Measurements from ENCODE around the gene AS3MT.
"Not testable (repeated sequence)": the region's sequence is repeated elsewhere in the genome, so short reads cannot be mapped to it uniquely, and the experiment has no call there.

Gene AS3MT, protein sequence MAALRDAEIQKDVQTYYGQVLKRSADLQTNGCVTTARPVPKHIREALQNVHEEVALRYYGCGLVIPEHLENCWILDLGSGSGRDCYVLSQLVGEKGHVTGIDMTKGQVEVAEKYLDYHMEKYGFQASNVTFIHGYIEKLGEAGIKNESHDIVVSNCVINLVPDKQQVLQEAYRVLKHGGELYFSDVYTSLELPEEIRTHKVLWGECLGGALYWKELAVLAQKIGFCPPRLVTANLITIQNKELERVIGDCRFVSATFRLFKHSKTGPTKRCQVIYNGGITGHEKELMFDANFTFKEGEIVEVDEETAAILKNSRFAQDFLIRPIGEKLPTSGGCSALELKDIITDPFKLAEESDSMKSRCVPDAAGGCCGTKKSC

DNA sequence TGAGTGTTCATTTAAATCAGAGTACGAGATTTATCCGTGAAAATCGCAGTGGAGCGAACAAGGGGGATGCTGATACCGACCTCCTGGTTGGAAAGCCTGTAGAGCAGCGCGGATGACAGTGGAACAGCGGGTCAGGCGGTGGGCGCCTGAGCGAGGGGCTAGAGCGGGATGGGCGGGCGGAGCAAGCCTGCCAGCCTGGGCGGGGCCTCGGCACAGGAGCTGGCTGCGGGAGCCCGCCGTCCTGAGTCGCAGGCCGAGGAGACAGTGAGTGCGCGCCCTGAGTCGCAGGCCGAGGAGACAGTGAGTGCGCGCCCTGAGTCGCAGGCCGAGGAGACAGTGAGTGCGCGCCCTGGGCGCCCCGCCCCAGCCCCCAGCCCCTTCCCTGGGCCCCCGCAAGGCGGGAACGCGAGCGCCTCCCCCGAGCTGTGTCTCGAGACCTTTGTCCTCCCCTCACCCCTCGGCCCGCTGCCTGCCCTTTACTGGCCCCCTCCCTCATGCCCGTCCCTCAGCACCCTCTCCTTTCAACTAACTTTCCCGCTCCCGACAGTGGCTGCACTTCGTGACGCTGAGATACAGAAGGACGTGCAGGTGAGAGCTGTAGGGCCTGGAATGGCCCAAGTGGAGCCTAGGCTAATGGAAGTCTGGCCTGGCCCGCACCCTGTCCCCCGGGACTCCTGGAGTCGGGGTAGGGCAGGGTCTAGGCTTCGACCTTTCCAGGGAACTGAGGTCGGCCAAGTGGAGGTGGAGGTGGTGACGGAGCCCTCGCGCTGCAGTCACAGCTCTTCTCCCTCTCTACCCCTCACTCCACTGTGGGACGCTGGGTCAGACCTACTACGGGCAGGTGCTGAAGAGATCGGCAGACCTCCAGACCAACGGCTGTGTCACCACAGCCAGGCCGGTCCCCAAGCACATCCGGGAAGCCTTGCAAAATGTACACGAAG is at the start of gene AS3MT:
Gene AS3MT (plus strand): TSS at position 213 of the 941 bp plus-strand sequence. CDS start 123 bp downstream, at position 336.
- in situ Hi-C loops (cut with MboI; ENCODE audit: low sequenced_read_pairs): no loop called here

DNA sequence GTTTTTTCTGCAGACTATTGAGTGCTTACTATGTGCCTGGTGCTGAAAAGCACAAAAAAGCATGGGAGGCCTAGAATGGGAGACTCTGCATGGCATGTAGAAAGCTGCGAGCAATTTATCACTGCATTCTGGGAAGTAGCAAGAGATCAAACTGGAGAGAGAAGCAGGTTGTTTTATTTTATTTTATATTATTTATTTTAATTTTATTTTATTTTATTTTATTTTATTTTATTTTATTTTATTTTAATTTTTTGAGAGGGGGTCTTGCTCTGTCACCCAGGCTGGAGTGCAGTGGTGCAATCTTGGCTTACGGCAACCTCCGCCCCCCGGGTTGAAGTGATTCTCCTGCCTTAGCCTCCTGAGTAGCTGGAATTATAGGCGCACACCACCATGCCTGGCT is 49.3 kb upstream of the AS3MT start:
- in situ Hi-C loops (cut with MboI; ENCODE audit: low sequenced_read_pairs): not testable (repeated sequence)

DNA sequence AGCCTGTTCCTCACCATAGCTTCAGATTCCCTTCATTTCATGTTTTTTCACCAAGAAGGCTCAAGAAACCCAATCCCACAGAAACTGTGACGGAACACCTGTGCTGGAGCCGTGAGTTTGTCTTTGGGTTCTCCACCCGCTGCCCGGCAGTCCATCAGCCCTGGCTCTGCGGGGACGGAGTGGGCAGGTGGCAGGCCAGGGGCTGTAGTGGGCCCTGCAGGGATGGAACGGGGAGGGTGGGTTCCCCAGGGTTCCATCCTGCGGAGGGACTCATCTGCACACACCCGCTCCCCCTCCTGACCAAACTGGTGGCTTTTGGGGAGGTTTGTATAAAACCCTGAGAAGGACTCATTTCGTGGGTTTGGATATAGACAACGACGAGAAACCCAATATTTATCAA is 47.0 kb upstream of the AS3MT start:
- in situ Hi-C loops (cut with MboI; ENCODE audit: low sequenced_read_pairs): no loop called here

DNA sequence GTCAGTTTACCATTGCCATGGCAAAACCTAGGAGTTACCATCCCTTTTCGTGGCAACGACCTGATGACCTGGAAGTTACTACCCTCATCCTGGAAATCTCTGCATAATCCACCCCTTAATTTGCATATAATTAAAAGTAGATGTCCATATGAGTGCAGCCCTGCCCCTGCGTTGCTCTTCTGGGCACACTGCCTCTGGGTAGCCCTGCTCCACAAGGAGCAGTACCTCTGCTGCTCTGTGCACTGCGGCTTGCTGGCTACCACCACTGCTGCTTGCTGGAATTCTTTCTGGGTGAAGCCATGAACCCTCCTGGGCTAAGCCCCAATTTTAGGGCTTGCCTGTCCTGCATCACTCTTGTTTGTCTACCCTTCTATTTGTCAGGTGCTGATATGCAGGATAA is 44.6 kb upstream of the AS3MT start:
- in situ Hi-C loops (cut with MboI; ENCODE audit: low sequenced_read_pairs): no loop called here

DNA sequence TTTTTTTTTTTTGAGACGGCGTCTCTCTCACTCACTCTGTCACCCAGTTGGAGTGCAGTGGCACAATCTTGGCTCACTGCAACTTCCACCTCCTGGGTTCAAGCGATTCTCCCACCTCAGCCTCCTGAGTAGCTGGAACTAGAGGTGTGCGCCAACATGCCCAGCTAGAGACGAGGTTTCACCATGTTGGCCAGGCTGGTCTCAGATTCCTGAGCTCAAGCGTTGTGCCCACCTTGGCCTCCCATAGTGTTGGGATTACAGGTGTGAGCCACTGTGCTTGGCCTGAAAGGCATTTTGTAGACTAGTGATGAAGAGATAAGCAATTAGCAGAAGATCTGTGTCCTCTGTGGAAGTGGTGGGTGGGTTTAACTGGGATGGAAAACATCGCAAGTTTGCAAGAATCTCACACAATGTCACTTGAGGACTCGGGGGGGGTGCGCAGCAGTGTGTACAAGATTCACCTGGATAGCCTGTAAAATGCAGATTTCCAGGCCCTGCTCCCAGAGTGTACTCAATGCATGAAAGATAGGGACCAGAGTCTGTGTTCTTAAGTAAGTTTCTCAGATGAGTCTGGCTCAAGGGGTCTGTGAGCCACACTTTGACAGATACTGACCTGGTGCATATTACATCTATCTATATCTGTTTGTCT is 43.0 kb upstream of the AS3MT start:
- in situ Hi-C loops (cut with MboI; ENCODE audit: low sequenced_read_pairs): no loop called here

DNA sequence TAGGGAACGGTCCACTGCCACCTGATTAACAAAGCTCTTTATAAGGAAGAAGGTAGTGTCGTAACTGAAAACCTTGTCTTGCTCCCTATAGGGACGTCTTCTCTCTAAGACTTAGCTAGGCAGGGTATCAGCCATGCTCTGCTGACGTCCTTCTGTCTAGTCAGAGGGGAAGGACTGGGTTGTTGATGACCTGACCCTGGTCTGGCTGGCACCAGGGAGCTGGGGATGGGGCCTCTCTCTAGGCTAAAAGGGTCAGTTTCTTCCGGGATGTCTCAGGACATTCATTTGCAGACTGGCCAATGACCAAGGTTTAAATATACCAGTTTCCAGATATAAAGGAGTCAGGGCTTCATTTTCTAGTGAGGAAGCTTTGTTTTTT is 41.7 kb upstream of the AS3MT start:
- in situ Hi-C loops (cut with MboI; ENCODE audit: low sequenced_read_pairs): no loop called here

DNA sequence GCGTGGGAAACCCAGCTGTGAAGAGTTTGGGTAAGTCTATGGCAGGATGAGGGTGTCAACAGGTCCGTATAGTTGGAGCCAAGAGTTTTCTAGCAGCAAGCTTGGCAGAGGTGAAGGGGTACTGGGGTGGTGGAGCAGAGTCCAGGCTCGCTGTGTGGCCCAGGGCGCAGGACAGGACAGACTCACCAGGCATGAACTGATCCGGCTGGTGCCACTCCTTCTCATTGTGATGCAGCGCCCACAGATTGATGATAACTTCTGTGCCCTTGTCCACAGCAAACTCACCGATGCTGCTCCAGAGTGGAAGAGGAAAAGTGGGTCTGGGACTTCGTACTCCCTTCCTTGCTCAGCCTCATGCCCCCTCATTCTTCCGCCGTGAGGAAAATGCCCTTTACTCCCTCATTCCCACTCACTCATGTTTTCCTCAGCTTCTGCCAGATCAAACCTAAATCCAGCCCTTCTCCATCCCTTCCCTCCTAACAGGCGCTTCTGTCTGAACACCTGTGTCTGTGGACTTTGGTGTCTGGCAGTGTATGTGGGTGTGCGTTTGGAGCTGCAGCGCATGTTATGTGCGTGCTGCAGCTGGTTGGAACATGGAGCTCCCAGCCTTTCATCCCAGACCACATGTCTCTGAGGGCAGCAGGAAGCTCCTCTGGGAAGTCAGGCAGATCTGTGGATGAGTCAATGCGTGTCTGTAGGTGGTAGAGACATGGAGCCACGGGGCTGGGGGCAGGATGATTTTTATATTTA is 37.8 kb upstream of the AS3MT start:
- in situ Hi-C loops (cut with MboI; ENCODE audit: low sequenced_read_pairs): loop anchor here (10.0 kb wide), 2 partner anchors 107 to 233 kb away; no protein-coding TSS in a partner anchor

DNA sequence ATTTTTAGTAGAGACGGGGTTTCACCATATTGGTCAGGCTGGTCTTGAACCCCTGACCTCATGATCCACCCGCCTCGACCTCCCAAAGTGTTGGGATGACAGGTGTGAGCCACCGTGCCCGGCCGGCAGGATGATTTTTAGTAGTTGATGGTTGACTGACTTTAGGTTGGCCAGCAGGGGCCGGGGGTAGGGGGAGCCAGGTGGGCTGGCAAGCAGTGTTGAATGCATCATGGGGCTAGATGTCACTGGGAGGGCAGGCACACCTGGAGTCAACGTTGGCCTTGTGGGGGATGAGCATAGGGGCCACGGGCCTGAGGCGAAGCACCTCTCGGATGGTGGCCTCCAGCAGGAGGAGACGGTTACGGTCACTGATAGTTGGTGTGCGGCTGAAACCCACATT is 37.0 kb upstream of the AS3MT start:
- in situ Hi-C loops (cut with MboI; ENCODE audit: low sequenced_read_pairs): loop anchor here (10.0 kb wide), 2 partner anchors 107 to 233 kb away; no protein-coding TSS in a partner anchor

DNA sequence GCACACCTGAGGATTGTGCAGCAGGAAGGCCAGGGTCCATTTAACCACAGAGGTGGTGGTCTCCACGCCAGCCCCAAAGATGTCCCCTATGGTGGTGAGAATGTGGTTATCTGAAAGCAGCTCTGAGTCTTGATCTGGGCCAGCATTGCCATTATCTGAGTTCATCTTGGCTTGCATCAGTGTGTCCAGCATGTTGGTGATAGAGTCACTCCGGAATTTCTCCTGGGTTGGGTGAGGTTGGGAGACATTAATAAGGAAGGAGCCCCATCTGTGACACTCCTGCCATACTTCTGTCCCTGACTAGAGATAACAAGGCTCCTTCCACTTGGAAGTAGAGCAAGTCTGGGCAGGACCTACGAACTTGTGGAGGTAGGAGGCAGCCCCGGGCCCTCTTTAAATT is 36.3 kb upstream of the AS3MT start:
- in situ Hi-C loops (cut with MboI; ENCODE audit: low sequenced_read_pairs): loop anchor here (10.0 kb wide), 2 partner anchors 108 to 232 kb away; no protein-coding TSS in a partner anchor

DNA sequence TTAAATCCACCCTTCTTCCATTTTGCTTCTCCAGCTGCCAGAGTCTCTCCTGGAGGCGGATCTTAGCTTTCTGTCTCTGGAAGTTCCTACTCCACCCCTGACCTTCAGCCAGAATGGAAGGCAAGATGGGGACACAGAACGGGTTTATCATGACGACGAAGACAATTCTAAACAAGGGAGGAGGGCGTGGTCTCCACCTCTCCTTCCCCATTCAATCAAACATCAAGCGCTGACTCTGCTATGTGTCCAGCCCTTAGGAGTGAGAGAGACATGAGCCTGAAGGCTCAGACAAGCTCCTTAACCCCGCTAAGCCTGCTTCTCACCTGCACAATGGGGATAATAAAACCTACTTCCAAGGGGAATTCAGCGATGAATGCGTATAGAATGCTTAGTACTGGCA is 35.1 kb upstream of the AS3MT start:
- in situ Hi-C loops (cut with MboI; ENCODE audit: low sequenced_read_pairs): loop anchor here (10.0 kb wide), 2 partner anchors 109 to 231 kb away; no protein-coding TSS in a partner anchor

DNA sequence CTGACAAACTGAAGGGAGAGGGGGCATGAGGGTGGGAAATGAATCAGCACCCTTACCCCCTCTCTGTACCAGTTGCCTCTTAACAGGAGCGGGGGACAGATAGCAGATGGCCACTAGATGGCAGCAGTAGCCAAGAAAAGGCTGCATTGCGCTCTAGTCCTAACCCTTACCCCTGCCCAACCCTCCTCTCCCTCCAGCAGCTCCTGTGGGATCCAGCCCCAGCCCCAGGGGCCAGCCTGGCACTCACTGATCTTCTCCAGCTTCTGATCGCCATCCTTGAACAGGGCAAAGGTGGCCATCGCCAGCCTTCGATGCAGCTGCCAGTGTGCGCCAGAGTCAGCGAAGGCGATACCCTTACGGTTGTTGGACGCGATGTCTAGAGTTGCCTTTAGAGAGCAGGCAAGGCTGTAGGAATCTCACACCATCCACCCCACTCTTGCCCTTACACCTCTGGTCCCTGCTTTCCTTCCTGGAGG is 34.2 kb upstream of the AS3MT start:
- in situ Hi-C loops (cut with MboI; ENCODE audit: low sequenced_read_pairs): loop anchor here (10.0 kb wide), 2 partner anchors 110 to 230 kb away; no protein-coding TSS in a partner anchor

DNA sequence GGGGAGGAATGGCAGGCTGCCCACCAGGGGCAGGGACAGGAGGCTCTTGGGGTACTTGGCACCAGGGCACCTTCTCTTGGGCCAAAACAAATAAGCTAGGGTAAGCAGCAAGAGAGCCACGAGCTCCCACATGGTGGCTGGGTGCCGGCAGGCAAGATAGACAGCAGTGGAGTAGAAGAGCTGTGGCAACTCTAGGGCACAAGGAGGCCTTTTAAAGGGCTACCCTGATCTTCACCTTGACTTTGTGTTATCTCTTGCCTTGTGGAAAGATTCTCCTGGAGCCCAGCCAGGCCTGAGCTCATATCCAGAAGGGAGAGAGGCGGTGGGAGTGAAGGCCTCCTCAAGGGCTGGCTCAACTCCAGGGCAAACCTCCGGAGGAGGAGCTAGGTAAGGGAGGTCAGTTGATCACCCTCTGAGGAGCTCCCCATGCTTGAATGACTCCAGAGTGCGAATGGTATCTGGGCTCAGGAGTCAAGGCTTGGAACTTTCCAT is 32.0 kb upstream of the AS3MT start, which contains the start of gene CYP17A1:
Gene CYP17A1 (minus strand): TSS at position 184 of the 492 bp plus-strand sequence. CDS start 52 bp downstream, at position 132.
- in situ Hi-C loops (cut with MboI; ENCODE audit: low sequenced_read_pairs): loop anchor here (10.0 kb wide), 2 partner anchors 112 to 228 kb away; no protein-coding TSS in a partner anchor

DNA sequence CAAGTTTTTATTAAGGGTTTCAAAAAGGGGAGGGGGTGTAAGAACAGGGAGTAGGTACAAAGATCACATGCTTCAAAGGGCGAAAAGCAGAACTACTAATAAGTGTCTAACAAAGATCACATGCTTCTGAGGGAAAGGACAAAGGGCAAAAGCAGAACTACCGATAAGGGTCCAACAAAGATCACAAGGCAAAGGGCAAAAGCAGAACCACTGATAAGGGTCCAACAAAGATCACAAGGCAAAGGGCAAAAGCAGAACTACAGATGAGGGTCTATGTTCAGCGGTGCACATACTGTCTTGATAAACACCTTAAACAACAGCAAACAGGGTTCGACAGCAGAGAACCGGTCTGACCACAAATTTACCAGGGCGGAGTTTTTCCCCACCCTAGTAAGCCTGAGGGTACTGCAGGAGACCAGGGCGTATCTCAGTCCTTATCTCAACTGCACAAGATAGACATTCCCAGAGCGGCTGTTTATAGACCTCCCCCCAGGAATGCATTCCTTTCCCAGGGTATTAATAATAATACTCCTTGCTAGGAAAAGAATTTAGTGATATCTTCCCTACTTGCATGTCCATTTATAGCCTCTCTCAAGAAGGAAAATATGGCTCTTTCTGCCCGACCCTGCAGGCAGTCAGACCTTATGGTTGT is 30.9 kb upstream of the AS3MT start:
- in situ Hi-C loops (cut with MboI; ENCODE audit: low sequenced_read_pairs): loop anchor here (10.0 kb wide), 2 partner anchors 114 to 226 kb away; no protein-coding TSS in a partner anchor

DNA sequence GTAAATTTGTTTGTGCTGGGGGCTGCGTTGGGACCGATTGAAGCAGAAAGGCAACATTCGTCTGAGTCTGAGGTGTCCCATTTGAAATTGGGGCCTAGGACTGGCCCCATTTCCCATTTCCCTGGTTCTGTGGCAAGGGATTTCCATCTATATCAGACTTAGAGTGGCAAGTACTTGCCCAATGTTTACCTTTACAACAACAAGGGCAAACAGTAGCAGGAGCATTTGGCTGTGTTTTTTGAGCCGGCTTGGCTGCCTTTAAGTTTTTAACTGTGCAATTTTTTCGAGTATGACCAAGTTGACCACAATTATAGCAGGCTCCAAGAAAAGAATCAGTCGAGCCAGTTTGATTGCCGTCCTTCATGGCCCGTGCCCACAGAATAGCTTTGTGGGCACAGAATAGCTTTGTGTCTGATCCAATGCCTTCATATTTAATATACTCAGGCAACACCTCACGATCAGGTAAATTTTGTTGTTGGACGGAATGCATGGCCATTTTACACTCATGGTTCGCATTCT is 27.4 kb upstream of the AS3MT start:
- in situ Hi-C loops (cut with MboI; ENCODE audit: low sequenced_read_pairs): no loop called here

DNA sequence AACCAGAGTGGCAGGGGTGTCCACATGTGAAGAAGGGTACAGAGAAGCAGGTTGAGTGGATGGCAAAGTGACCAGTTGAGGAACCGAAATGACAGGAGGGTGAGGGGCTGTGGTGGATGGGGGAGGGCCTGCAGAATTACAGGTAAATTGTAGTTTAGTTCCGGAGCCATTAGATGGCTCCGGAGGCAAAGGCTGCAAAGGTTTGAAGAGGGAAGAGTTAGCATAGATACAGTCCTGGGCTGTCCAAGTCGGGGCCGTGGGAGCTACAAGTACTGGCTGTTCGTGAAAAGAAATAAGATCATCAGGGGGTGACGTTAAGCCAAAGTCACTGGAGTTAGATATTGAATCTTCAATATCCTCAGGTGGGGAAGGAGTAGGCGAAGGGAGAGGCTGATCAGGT is 26.1 kb upstream of the AS3MT start:
- in situ Hi-C loops (cut with MboI; ENCODE audit: low sequenced_read_pairs): not testable (repeated sequence)

DNA sequence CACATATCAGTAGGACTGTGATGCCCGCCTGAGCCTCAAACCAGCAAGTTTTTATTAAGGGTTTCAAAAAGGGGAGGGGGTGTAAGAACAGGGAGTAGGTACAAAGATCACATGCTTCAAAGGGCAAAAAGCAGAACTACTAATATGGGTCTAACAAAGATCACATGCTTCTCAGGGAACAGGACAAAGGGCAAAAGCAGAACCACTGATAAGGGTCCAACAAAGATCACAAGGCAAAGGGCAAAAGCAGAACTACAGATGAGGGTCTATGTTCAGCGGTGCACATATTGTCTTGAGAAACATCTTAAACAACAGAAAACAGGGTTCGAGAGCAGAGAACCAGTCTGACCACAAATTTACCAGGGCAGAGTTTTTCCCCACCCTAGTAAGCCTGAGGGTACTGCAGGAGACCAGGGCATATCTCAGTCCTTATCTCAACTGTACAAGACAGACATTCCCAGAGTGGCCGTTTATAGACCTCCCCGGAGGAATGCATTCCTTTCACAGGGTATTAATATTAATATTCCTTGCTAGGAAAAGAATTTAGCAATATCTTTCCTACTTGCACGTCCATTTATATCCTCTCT is 25.0 kb upstream of the AS3MT start:
- in situ Hi-C loops (cut with MboI; ENCODE audit: low sequenced_read_pairs): not testable (repeated sequence)

DNA sequence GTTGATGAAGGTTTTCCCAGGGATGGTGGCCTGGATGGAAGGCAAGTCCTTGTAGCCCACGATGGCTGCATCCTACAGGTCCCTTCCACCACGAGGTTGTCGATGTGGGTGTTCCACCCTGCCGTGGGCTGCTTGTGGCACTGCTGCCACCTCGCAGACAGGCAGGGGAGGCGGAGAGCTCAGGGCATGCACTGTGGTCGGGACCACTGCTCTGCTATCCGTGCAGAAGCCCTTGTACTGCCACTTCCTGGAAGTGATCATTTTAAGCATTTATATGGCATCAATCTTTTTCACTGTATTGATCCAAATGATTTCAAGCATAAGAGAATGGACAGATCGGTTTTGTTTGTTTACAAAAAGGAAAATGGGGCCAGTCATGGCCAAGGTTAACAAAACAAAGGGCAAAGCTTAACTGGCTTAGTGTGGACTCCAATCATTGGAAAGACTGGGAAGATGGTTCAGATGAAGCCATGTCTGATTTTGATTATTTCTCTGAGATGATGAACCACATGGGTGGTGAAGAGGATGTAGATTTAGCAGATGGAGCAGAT is 23.8 kb upstream of the AS3MT start:
- in situ Hi-C loops (cut with MboI; ENCODE audit: low sequenced_read_pairs): no loop called here

DNA sequence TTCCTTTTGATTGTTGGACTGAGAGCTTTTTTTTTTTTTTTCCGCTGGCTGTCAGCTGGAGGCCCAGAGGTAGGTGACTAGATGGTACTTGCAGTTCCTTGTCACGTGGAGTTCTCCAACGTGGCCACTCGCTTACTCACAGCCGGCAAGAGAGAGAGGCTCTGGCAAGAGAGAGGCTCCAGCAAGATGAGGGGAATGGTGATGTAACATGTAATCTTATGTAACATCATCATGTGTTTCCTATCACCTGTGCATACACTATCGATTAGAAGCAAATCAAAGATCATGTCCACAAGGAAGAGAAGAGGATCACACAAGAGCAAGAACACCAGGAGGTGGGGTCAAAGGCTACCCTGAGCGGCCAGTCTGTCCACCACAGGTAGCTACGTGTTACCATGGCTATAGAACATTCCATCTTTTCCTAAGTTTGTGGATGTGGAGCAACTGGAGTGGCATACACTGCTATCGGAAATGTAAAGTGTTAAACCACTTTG is 19.2 kb upstream of the AS3MT start:
- in situ Hi-C loops (cut with MboI; ENCODE audit: low sequenced_read_pairs): no loop called here

All from HL-60/S4 treated with phorbol 12-myristate 13-acetate at 8.2 ng/mL for 4 days and 3 days (cell line).